ENCODE results near the gene NFATC2IP. TPM values are rescaled to one million over a fixed set of nuclear protein-coding genes. Genes with fewer than 3 reads are reported as not detected.

Gene NFATC2IP
- total and polyA plus RNA-seq, 2 donors (not counting 1 experiment from before 2014, with no cell fraction given): 96.4 to 102 TPM

DNA sequence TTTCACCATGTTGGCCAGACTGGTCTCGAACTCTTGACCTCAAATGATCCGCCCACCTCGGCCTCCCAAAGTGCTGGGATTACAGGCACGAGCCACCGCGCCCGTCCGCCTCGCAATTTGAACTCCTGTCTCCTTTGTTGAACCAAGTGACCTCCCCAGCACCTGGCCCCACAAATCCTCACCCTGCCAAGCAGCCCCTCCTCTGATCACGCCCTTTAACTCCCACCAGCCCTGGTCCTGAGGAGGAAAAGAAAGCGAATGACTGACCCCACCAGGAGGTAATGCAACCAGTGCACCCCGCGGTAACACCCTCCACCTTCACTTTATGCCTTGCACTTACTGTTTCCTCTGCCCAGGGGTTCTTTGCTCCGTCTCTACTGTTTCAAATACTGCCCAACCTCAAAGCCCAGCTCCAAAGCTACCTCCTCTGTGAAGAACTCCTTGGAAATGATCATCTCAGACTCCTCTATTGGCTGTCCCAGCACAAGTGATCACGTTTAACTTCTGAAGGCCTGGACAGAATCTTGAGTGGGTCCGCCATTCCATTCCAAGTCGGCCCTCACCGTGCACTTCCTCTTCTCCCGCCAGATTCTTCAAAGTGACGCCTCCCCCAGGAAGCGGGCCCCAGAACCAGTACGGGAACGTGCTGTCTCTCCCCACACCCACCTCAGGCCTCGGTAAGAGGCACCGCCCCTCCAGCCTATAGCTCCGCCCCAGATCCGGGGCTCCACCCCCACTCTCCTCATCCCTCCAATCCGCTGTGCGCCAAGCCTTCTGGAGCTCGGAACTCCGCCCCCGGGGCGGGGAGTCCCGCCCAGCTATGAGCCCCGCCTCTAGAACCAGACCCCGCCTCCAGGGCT, 14.6 kb upstream of the NFATC2IP start:
- H3K79me2 ChIP-seq (ENCODE audit: control insufficient read depth, insufficient read depth, low read length): peaks cover 81% of the 10 kb centered on the region
- 36% methylated on average over 33 of the region's 36 CpGs for WGBS (ENCODE audit: insufficient coverage)
- peak overlapping the region; percentile 40 for H2AFZ ChIP-seq (ENCODE audit: insufficient read depth, low read depth, low read length, poor library complexity, severe bottlenecking)
- ChIA-PET POLR2A (interaction anchor here (0.8 to 3.8 kb wide), 4 partner anchors 8 to 114 kb away, joined by 3 to 26 read pairs (median 7); partner anchors contain the start of genes ATXN2L and RABEP2), CTCF (interaction anchor here (1.1 to 8.4 kb wide), 4 partner anchors 8 to 41 kb away, joined by 3 to 83 read pairs (median 10); partner anchors contain the start of gene RABEP2)
- H3K27ac Mint-ChIP-seq: peak overlapping the region; percentile 82
- ATAC-seq (ENCODE audit: low read depth): peak; percentile 89
- H3K36me3 ChIP-seq (replicated peaks in 1 of 2; ENCODE audit: control extremely low read depth in 1 of 2, control insufficient read depth in 1 of 2, extremely low read depth in 1 of 2, insufficient read depth in 2 of 2, low read length in 1 of 2): peaks cover 0 to 59% of the 10 kb centered on the region in 2 experiments
- H3K9me3 ChIP-seq (ENCODE audit: control extremely low read depth in 1 of 3, control insufficient read depth in 2 of 3, insufficient read depth in 1 of 3, low read length in 2 of 3): peaks cover 0 to 8% (median 0%) of the 10 kb centered on the region in 3 donors
- DNase-seq: peak; percentile 90
- H4K20me1 ChIP-seq (ENCODE audit: control insufficient read depth, insufficient read depth, low read length, poor library complexity, severe bottlenecking): peaks cover 29% of the 10 kb centered on the region
- intact Hi-C loops (cut with micrococcal nuclease): loop anchor here (2.0 kb wide), 1 partner anchor 13 kb away; no protein-coding TSS in a partner anchor
- H3K9me3 Mint-ChIP-seq (ENCODE audit: insufficient read depth): no peaks in the 10 kb centered on the region
- H3K4me1 Mint-ChIP-seq: peaks cover 60% of the 10 kb centered on the region
- H3K9ac ChIP-seq (ENCODE audit: low read length): no peak overlapping the region
- H3K4me1 ChIP-seq (ENCODE audit: control insufficient read depth in 2 of 2, insufficient read depth in 2 of 2, low read length in 2 of 2): peaks cover 48 to 60% of the 10 kb centered on the region in 2 donors
- H3K27me3 ChIP-seq (replicated peaks in 1 of 4; ENCODE audit: control extremely low read depth in 1 of 4, control insufficient read depth in 3 of 4, insufficient read depth in 4 of 4, low read length in 3 of 4): no peaks in the 10 kb centered on the region
- no peaks in the 10 kb centered on the region for H3K27me3 Mint-ChIP-seq
- H3K27ac ChIP-seq (ENCODE audit: low read length in 2 of 2): peak overlapping the region; percentile 68 to 75
- H3K4me2 ChIP-seq (replicated peaks; ENCODE audit: low read depth, low read length, poor library complexity, severe bottlenecking): peak overlapping the region; percentile 55
- peak overlapping the region in 3 of 5 experiments; percentile 12 to 23 (median 12) for H3K4me3 ChIP-seq (ENCODE audit: control extremely low read depth in 1 of 5, extremely low read depth in 1 of 5, insufficient read depth in 1 of 5, low read depth in 2 of 5, low read length in 4 of 5)
- peak overlapping the region; percentile 74 for H3K4me3 Mint-ChIP-seq
- TF ChIP-seq EZH2 (IDR thresholded peaks at IDR 0.05; ENCODE audit: borderline replicate concordance, insufficient read depth, low read depth, low read length, poor library complexity, severe bottlenecking): no peak
- TF ChIP-seq, protein P1, sequence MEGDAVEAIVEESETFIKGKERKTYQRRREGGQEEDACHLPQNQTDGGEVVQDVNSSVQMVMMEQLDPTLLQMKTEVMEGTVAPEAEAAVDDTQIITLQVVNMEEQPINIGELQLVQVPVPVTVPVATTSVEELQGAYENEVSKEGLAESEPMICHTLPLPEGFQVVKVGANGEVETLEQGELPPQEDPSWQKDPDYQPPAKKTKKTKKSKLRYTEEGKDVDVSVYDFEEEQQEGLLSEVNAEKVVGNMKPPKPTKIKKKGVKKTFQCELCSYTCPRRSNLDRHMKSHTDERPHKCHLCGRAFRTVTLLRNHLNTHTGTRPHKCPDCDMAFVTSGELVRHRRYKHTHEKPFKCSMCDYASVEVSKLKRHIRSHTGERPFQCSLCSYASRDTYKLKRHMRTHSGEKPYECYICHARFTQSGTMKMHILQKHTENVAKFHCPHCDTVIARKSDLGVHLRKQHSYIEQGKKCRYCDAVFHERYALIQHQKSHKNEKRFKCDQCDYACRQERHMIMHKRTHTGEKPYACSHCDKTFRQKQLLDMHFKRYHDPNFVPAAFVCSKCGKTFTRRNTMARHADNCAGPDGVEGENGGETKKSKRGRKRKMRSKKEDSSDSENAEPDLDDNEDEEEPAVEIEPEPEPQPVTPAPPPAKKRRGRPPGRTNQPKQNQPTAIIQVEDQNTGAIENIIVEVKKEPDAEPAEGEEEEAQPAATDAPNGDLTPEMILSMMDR (IDR thresholded peaks at IDR 0.05): no peak
